ENCODE results near the gene RNF150. TPM values are rescaled to one million over a fixed set of nuclear protein-coding genes. Genes with fewer than 3 reads are reported as not detected.
"Not testable (repeated sequence)": the region's sequence is repeated elsewhere in the genome, so short reads cannot be mapped to it uniquely, and the experiment has no call there.

The RNF150 gene
- total RNA-seq, 3 donors from 2014 or later, result 0.03 TPM; not detected in 2

DNA sequence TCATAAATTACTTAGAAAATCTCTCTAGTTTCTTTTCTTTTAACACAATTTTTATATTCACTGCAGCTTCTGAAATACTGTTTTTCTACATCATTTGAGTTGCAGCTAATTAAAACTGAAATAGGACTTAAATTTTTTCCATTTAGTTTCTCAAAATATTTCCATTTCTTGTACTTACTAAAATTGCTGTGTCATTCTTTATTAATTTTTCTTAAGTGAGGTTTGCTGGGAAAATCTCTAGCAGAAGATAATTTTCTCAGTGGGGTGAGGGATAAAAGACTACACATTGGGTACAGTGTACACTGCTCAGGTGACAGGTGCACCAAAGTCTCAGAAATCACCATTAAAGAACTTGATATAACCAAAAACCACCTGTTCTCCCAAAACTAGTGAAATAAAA, 57.7 kb downstream of the RNF150 start:
- H3K4me3 Mint-ChIP-seq, result no peak overlapping the region
- no peaks in the 10 kb centered on the region for H3K27me3 Mint-ChIP-seq (ENCODE audit: low read depth)
- H3K36me3 Mint-ChIP-seq (ENCODE audit: insufficient read depth), result no peaks in the 10 kb centered on the region
- no peak for DNase-seq
- no peak for ATAC-seq
- no peaks in the 10 kb centered on the region for H3K4me1 Mint-ChIP-seq (ENCODE audit: low read depth)
- no peaks in the 10 kb centered on the region for H3K9me3 Mint-ChIP-seq

DNA sequence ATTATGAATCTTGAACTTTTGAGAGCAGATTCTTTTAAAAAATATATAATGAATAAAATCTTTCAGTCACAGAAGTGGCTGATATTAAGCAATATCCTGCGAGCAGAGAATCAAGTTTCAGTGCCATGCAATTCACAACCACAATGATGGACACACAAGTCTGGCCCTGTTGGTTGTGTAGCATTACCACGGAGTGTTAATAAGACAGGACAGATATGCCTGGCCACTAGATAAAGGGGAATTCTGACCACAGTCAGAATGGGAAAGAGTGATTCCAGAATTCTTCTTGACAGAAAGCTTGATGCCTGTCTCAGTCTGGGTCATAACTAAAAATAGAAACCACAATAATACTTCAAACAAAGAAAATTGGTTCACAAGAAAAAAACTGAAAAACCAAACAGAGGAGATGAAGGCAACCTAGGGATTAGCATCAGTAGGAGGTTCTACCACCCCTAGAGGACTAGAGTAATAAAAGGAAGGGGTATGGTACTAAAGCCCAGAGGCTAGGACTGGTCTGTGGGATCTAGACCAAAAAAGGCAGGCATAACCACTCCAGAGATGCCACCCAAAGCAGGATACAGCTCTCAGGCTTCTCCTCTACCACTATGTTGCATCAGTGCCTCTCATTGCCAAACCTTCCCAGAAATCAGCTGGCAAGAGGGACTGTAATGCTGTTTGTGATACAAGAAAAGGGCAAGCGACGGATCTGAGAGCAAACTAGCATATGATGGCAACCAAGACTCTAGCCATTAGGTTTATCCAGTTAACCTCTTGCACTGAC, 59.0 kb downstream of the RNF150 start:
- no peaks in the 10 kb centered on the region for H3K27me3 Mint-ChIP-seq (ENCODE audit: low read depth)
- no peak for DNase-seq
- no peaks in the 10 kb centered on the region for H3K9me3 Mint-ChIP-seq
- no peaks in the 10 kb centered on the region for H3K36me3 Mint-ChIP-seq (ENCODE audit: insufficient read depth)
- H3K4me3 Mint-ChIP-seq, result no peak overlapping the region
- no peaks in the 10 kb centered on the region for H3K4me1 Mint-ChIP-seq (ENCODE audit: low read depth)
- ATAC-seq, result no peak

DNA sequence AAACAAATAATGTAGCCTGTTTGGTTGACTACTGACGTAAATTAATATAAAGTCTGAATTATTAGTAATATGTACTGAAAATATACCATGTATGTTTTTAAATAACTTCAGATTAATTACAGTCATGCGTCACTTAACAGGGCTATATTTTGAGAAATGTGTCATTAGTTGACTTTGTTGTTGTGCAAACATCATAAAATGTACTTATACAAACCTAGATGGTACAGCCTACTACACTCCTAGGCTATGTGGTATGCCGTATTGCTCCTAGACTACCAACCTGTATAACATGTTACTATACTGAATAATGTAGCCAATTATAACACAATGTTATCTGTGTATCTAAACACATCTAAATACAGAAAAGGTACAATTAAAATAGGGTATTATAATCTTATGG, 66.6 kb downstream of the RNF150 start:
- H3K27me3 Mint-ChIP-seq (ENCODE audit: low read depth), result no peaks in the 10 kb centered on the region
- no peak for ATAC-seq

DNA sequence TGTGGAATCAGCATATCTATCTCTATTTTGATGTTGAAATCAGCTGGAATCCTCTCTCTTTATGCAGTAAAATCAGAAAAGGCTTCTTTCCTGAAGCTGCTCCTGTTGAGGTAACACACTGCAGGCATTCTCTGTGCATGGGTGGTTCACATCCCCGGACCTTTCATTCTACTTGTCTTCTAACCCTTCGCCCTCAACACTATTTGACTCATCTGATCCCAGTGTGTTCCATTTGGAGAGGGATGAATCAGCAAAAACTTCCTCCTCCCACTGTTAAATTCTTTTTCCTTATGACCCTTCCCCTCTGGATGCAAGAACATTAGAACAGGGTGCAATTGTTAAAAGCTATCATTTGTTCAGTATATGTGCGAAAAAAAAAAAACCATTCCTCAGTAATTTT, 67.4 kb downstream of the RNF150 start:
- Mint-ChIP-seq H3K36me3 (ENCODE audit: insufficient read depth) (no peaks in the 10 kb centered on the region), H3K4me3 (no peak overlapping the region), H3K27me3 (ENCODE audit: low read depth) (no peaks in the 10 kb centered on the region), H3K4me1 (ENCODE audit: low read depth) (no peaks in the 10 kb centered on the region), H3K9me3 (no peaks in the 10 kb centered on the region)
- ATAC-seq (no peak), DNase-seq (no peak)

More for the DNA sequence above, 66.6 kb downstream of the RNF150 start:
- no peaks in the 10 kb centered on the region for H3K4me1 Mint-ChIP-seq (ENCODE audit: low read depth)
- H3K9me3 Mint-ChIP-seq, result no peaks in the 10 kb centered on the region
- H3K36me3 Mint-ChIP-seq (ENCODE audit: insufficient read depth), result no peaks in the 10 kb centered on the region
- no peak for DNase-seq
- no peak overlapping the region for H3K4me3 Mint-ChIP-seq

DNA sequence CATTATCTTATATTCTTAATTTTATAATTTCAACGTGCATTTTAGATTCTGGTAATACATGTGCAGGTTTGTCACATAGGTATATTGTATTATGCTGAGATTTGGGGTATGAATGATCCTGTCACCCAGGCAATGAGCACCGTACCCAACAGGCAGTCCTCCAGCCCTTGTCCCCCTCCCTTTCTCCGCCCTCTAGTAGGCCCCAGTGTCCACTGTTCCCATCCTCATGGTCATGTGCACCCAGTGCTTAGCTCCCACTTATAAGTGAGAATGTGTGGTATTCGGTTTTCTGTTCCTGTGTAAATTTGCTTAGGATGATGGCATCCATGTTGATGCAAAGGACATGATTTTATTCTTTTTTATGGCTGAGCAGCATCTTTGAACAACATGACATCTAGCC, 70.6 kb downstream of the RNF150 start:
- Mint-ChIP-seq H3K27me3 (ENCODE audit: low read depth) (peaks cover 3% of the 10 kb centered on the region), H3K4me3 (no peak overlapping the region), H3K4me1 (ENCODE audit: low read depth) (no peaks in the 10 kb centered on the region), H3K36me3 (ENCODE audit: insufficient read depth) (no peaks in the 10 kb centered on the region), H3K9me3 (no peaks in the 10 kb centered on the region)
- ATAC-seq (no peak), DNase-seq (no peak)

DNA sequence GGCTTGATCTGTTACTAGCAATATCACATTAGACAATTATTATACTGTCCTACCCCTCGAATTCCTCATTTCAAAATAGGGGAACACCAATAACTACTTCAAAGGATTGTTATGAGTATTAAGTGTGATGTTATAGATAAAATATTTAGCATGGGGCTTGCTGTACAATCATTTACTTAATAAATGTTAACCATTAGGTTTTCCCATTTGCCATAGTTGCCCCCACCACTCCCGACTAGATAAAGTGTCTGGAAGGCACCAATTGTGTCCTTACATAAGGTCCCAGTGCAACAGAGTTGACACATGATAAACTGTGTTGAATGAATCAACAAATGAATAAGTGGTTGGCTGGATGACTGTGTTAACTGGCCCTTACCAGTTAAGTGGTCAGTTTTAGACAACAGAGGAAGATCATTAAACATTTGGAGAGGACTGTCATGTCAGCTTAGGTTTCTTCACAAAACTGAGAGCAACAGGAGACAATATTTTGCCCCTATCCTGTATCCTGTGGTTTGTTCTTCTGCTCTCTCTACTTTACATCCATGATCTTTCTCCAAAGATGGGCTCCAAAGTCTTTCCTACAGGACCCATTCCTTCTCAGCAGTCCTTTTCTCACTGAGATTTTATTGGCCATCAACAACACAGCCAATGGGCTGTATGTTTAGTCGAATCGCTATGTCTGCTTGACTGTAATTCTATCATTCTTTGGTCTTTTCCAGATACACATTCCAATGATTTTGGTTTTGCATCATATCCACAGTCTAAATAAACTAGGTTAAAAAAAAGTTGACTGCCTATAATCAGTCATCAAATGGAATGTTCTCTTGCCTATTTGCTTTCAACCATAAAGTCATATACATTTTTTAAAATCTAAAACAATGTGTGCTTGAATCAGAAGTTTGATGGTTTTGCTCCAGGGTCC, 74.4 kb downstream of the RNF150 start:
- Mint-ChIP-seq H3K36me3 (ENCODE audit: insufficient read depth) (no peaks in the 10 kb centered on the region), H3K9me3 (no peaks in the 10 kb centered on the region), H3K27me3 (ENCODE audit: low read depth) (peaks cover 5% of the 10 kb centered on the region), H3K4me1 (ENCODE audit: low read depth) (no peaks in the 10 kb centered on the region), H3K4me3 (no peak overlapping the region)
- no peak for DNase-seq
- ATAC-seq, result no peak

DNA sequence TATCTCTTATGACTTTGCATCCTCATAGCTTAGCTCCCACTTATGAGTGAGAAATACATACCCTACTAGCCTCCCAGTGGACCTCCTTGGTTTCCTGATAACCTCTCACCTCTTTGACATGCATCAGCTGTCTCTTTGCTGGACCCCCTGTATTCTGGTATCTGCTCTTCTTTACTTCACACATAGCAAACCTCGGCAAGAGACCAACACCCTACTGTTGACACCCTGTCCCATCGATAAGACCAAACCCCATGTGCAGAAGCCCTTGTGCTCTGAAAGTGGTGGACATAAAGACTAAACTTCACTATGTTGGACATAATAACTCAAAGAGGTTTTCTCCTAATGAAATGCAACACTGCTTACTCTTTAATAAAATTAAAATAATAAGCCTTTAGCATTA, 75.7 kb downstream of the RNF150 start:
- H3K27me3 Mint-ChIP-seq (ENCODE audit: low read depth), result peaks cover 5% of the 10 kb centered on the region
- ATAC-seq (no peak), DNase-seq (no peak)
- no peak overlapping the region for H3K4me3 Mint-ChIP-seq
- H3K36me3 Mint-ChIP-seq (ENCODE audit: insufficient read depth), result no peaks in the 10 kb centered on the region
- no peaks in the 10 kb centered on the region for H3K9me3 Mint-ChIP-seq
- no peaks in the 10 kb centered on the region for H3K4me1 Mint-ChIP-seq (ENCODE audit: low read depth)

DNA sequence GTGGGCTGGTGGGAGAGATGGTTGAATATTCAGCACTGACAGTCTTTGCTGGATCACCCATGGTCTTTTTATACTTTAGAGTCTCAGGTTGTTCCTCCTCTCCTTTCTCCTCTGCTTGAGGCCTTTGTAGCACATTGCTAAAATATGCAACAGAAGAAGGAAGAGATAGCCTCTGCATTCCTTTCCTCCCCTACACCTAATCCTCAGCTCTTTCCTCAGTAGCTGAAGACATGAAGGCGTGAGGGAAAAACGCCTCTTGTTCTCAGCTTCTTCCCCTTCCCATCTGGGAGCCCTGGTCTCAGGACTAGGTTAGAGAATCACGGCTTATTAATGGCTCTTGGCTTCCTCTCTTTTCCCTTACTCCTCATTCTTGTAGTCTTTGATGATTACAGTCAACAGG, 76.8 kb downstream of the RNF150 start:
- Mint-ChIP-seq H3K27me3 (ENCODE audit: low read depth) (peaks cover 5% of the 10 kb centered on the region), H3K36me3 (ENCODE audit: insufficient read depth) (no peaks in the 10 kb centered on the region), H3K4me1 (ENCODE audit: low read depth) (no peaks in the 10 kb centered on the region), H3K9me3 (peaks cover 5% of the 10 kb centered on the region), H3K4me3 (no peak overlapping the region)
- ATAC-seq (no peak), DNase-seq (no peak)

DNA sequence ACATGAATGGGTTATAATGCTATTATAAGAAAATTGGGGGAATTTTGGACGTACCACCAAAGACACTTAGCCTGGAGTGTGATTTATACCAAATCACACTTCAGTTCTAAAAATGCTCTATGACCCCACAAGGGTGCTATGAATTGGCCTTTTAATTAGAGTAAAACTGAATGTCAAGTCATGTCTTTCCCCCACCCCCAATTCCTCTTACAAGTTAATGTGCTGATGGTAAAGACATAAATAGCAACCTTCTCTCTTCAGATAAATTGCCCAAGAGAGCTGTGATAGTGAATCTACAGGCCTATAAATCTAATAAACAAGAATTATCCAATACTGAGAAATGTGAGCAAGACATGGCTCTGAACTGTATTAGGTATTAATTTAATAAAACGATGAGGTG, 78.8 kb downstream of the RNF150 start:
- ATAC-seq, result no peak
- Mint-ChIP-seq H3K4me3 (no peak overlapping the region), H3K4me1 (ENCODE audit: low read depth) (no peaks in the 10 kb centered on the region), H3K9me3 (peaks cover 6% of the 10 kb centered on the region), H3K36me3 (ENCODE audit: insufficient read depth) (no peaks in the 10 kb centered on the region), H3K27me3 (ENCODE audit: low read depth) (peaks cover 2% of the 10 kb centered on the region)
- no peak for DNase-seq

DNA sequence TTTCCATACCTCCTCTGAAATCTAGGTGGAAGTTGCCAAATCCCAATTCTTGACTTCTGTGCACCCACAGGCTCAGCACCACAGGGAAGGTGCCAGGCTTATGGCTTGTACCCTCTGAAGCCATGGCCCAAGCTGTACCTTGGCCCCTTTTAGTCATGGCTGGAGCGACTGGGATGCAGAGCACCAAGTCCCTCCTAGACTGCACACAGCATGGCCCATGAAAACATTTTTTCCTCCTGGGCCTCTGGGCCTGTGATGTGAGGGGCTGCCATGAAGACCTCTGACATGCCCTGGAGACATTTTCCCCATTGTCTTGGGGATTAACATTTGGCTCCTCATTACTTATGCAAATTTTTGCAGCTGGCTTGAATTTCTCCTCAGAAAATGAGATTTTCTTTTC, 82.3 kb downstream of the RNF150 start:
- not testable (repeated sequence) for DNase-seq; ATAC-seq; H3K36me3 Mint-ChIP-seq (ENCODE audit: insufficient read depth); H3K4me3 Mint-ChIP-seq; H3K9me3 Mint-ChIP-seq; H3K27me3 Mint-ChIP-seq (ENCODE audit: low read depth); H3K4me1 Mint-ChIP-seq (ENCODE audit: low read depth)

DNA sequence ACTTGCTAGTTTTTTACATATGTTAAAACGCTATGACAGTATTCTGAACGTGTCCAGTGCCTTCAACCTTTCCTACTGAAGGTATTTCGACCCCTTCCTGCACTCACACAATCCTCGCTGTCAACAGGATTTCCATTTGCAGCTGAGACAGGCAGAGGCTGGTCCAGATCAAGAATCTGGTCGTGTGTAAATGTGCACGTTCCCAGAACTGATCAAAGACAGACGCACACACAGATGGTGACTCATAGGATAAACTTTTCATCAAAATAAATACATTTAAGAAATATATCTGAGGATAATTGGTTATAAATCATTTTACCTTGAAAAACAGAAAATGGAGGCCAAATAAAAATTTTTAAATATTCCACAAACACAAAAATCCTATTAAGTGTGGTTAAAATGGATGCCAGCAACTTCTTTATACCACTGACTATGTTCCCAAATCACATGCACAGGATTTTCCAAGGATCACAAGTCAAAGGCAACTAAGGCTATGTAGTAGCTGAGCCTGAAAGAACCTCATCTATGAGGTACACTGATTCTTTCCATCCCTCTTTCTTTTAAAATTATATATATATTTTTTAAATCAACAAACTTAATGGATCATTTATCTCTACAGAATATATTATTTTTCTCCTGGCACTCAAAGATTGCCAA, 85.9 kb downstream of the RNF150 start:
- Mint-ChIP-seq H3K4me1 (ENCODE audit: low read depth) (no peaks in the 10 kb centered on the region), H3K27me3 (ENCODE audit: low read depth) (no peaks in the 10 kb centered on the region), H3K36me3 (ENCODE audit: insufficient read depth) (no peaks in the 10 kb centered on the region), H3K4me3 (no peak overlapping the region), H3K9me3 (peaks cover 6% of the 10 kb centered on the region)
- ATAC-seq, result no peak
- no peak for DNase-seq

DNA sequence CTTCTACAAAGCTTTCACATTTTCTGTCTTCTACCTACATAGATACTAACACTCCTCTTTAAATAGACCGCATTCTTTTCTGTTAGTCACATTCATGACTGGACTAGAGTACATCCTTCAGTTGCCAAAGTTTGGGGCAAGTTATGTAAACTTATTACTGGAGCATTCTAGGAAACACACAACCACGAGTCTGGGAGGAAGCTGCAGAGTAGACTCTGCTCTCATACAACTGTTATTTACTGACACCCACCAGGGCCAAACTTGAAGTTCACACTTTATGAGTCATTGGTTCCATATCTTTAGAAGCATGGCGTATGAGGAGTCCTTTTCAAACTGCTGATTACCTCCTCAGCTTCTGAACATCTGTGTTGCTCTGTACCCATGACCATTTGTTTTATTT, 87.0 kb downstream of the RNF150 start:
- DNase-seq (no peak), ATAC-seq (no peak)
- Mint-ChIP-seq H3K4me1 (ENCODE audit: low read depth) (no peaks in the 10 kb centered on the region), H3K36me3 (ENCODE audit: insufficient read depth) (no peaks in the 10 kb centered on the region), H3K9me3 (no peaks in the 10 kb centered on the region), H3K4me3 (no peak overlapping the region), H3K27me3 (ENCODE audit: low read depth) (no peaks in the 10 kb centered on the region)

DNA sequence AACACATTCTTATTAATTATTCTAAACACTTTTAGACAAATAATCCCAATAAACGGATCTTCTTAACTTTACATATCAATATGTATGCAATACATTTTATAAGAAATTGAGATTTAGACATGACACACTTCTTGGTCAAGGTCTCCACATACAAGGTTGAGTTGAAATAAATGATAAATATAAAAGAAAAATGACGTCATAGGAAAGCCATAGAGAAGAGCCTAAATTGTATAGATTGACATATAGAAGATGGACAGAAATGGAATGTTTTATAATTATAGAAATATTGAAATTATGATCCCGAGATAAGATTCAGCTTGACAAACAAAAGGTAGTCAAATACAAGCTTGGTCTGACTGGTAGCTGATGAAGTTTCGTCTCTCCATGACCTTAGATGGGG, 87.4 kb downstream of the RNF150 start:
- Mint-ChIP-seq H3K4me1 (ENCODE audit: low read depth) (no peaks in the 10 kb centered on the region), H3K9me3 (no peaks in the 10 kb centered on the region), H3K4me3 (no peak overlapping the region), H3K36me3 (ENCODE audit: insufficient read depth) (no peaks in the 10 kb centered on the region), H3K27me3 (ENCODE audit: low read depth) (no peaks in the 10 kb centered on the region)
- DNase-seq (no peak), ATAC-seq (no peak)

DNA sequence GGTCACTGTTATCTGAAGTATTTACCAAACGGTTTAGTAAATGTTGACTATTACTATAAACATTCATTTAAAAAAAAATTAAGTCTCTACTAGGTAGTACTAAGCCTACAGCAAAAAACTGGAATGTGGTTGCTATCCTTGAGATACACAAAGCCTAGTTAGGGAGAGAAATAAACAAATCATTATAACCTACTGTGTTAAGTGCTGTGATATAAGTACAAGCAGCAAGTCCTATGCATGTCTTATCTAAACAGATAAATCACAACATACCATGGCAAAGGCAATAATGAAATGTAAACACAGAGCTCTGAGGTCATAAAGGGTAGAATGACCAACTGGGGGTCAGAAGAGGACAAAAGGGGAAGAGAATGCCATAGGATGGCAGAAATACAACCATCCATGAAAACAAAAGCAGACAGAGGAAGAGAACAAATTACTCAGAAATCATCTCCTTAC, 92.2 kb downstream of the RNF150 start:
- DNase-seq (no peak), ATAC-seq (no peak)
- no peaks in the 10 kb centered on the region for H3K27me3 Mint-ChIP-seq (ENCODE audit: low read depth)
- no peaks in the 10 kb centered on the region for H3K36me3 Mint-ChIP-seq (ENCODE audit: insufficient read depth)
- no peaks in the 10 kb centered on the region for H3K4me1 Mint-ChIP-seq (ENCODE audit: low read depth)
- H3K9me3 Mint-ChIP-seq, result no peaks in the 10 kb centered on the region
- no peak overlapping the region for H3K4me3 Mint-ChIP-seq
